Aorta (tissue), 5 donors: Measurements from ENCODE around the gene ANXA3. TPM values are rescaled to one million over a fixed set of nuclear protein-coding genes. Genes with fewer than 3 reads are reported as not detected.

Experiments used
- ATAC-seq: fragments of 200-7000 bp; cut with Tn5 transposase; one replicate; pipeline ENCODE4 v1.9.1; 2022; ENCODE audit warnings: moderate library complexity; ENCODE audit not compliant: low FRiP score
- DNase-seq, 2 donors: peaks; one replicate each; pipeline ENCODE4 v3.0.0-alpha.2; 2020
- H3K27ac ChIP-seq, 2 donors: one replicate each; pipeline ENCODE4 v1.5.1; 2013; ENCODE audit warnings: low read length in 2 of 2, mild to moderate bottlenecking in 2 of 2, moderate library complexity in 2 of 2, control low read depth in 1 of 2, inconsistent platforms in 1 of 2, low read depth in 1 of 2
- H3K27me3 ChIP-seq, 2 donors: one replicate each; pipeline ENCODE4 v1.6.1; 2013; ENCODE audit warnings: control low read depth in 1 of 2, low read length in 1 of 2, mild to moderate bottlenecking in 1 of 2, moderate library complexity in 1 of 2; ENCODE audit not compliant: insufficient read depth in 2 of 2, control insufficient read depth in 1 of 2
- H3K36me3 ChIP-seq, 2 donors: one replicate each; pipeline ENCODE4 v1.6.1; 2013; ENCODE audit warnings: control low read depth in 1 of 2, low read length in 1 of 2, mild to moderate bottlenecking in 1 of 2; ENCODE audit not compliant: insufficient read depth in 2 of 2, control insufficient read depth in 1 of 2
- H3K4me1 ChIP-seq, 2 donors: one replicate each; pipeline ENCODE4 v1.6.1; 2013; ENCODE audit warnings: low read length in 2 of 2, control low read depth in 1 of 2, mild to moderate bottlenecking in 1 of 2, moderate library complexity in 1 of 2; ENCODE audit not compliant: insufficient read depth in 2 of 2, control insufficient read depth in 1 of 2
- H3K4me3 ChIP-seq, 2 donors: one replicate each; pipeline ENCODE4 v1.5.1; 2013; ENCODE audit warnings: low read length in 2 of 2, control low read depth in 1 of 2, mild to moderate bottlenecking in 1 of 2
- H3K9me3 ChIP-seq: one replicate; pipeline ENCODE4 v1.6.1; 2013; ENCODE audit warnings: mild to moderate bottlenecking, low read length; ENCODE audit not compliant: control insufficient read depth
- WGBS, 2 donors: extraction: QIAGEN DNeasy Blood & Tissue Kit; methylation state at CpG; one replicate each; pipeline ENCODE4 v1.1.7; 2013; 5-methylcytosine and 5-hydroxymethylcytosine counted together
- intact Hi-C, 2 donors: fragments of 100-400 bp; cut with DNase I; formaldehyde crosslinking; loops; one replicate each; pipeline versions ENCODE4 v1.14.2 to v1.15.0; 2022
- polyA plus RNA-seq, 2 donors: library from polyadenylated mRNA; stranded (reverse); fragments of 200-250 nt; gene quantifications; one replicate each; pipeline ENCODE4 v1.2.3, GENCODE V29; 2013
- total RNA-seq, 2 donors: library from RNA; stranded (reverse); fragmentation: NEBNext Ultra II Directional; extraction: Animal tissue kit (Norgen Biotek cat#: 25700); gene quantifications; one replicate each; pipeline ENCODE4 v1.2.1, GENCODE V29; 2021
- donor health status: healthy with polysubstance abuse.
- donor health status: Bipolar disorder and iron deficiency.
- donor health status: DM: no; HTN: no; CAD: no.
- donor health status: DM: no; HTN: no; CAD: no.
- donor health status: DM: yes; HTN: yes; CAD: no.

Gene ANXA3
- total and polyA plus RNA-seq, 4 donors, result 5.0 to 54.0 (median 7.7) TPM

GRCh38 chr4:78561677-78562076 lies 10.1 kb downstream of the ANXA3 start:
- ATAC-seq (no peak), DNase-seq (no peak)
- no peak overlapping the region for H3K4me3 ChIP-seq
- intact Hi-C loops, result no loop called here
- H3K9me3 ChIP-seq, result no peaks in the 10 kb centered on the region
- no peaks in the 10 kb centered on the region for H3K27me3 ChIP-seq
- H3K36me3 ChIP-seq, result no peaks in the 10 kb centered on the region
- peak overlapping the region in 1 of 2 donors; percentile 33 for H3K27ac ChIP-seq
- H3K4me1 ChIP-seq, result peaks cover 0 to 8% of the 10 kb centered on the region in 2 donors

- intact Hi-C loops, result no loop called here
- Histone ChIP-seq H3K36me3 (no peaks in the 10 kb centered on the region), H3K4me1 (peaks cover 0 to 8% of the 10 kb centered on the region in 2 donors), H3K4me3 (no peak overlapping the region), H3K27me3 (no peaks in the 10 kb centered on the region), H3K9me3 (no peaks in the 10 kb centered on the region), H3K27ac (no peak overlapping the region)
- no peak for ATAC-seq
- 78 to 80% methylated on average over 4 of the region's 4 CpGs for WGBS, 2 donors
- no peak for DNase-seq
These were observed 11.1 kb downstream of the ANXA3 start for GRCh38 chr4:78562687-78563086.

- Histone ChIP-seq H3K27ac (no peak overlapping the region), H3K4me3 (no peak overlapping the region), H3K27me3 (no peaks in the 10 kb centered on the region), H3K9me3 (no peaks in the 10 kb centered on the region), H3K36me3 (no peaks in the 10 kb centered on the region), H3K4me1 (peaks cover 0 to 5% of the 10 kb centered on the region in 2 donors)
- DNase-seq, result no peak
- intact Hi-C loops, result no loop called here
- WGBS, 2 donors, result 91 to 93% methylated on average over 2 of the region's 2 CpGs
- ATAC-seq, result no peak
These were observed 14.4 kb downstream of the ANXA3 start for GRCh38 chr4:78565971-78566372.

GRCh38 chr4:78566834-78567499 lies 15.4 kb downstream of the ANXA3 start:
- WGBS, 2 donors, result 73 to 76% methylated on average over 8 of the region's 8 CpGs
- DNase-seq, result no peak
- H3K27ac ChIP-seq, result no peak overlapping the region

GRCh38 chr4:78567500-78568060 lies 16.0 kb downstream of the ANXA3 start:
- Histone ChIP-seq H3K27ac (no peak overlapping the region), H3K9me3 (no peaks in the 10 kb centered on the region), H3K27me3 (no peaks in the 10 kb centered on the region), H3K4me3 (no peak overlapping the region), H3K36me3 (no peaks in the 10 kb centered on the region), H3K4me1 (peaks cover 0 to 3% of the 10 kb centered on the region in 2 donors)
- DNase-seq (no peak), ATAC-seq (no peak)
- 98 to 100% methylated on average over 2 of the region's 2 CpGs for WGBS, 2 donors
- intact Hi-C loops, result no loop called here

More at GRCh38 chr4:78566834-78567499, 15.4 kb downstream of the ANXA3 start:
- H3K4me1 ChIP-seq, result peaks cover 0 to 3% of the 10 kb centered on the region in 2 donors
- no peak for ATAC-seq
- H3K36me3 ChIP-seq, result no peaks in the 10 kb centered on the region
- H3K27me3 ChIP-seq, result no peaks in the 10 kb centered on the region
- H3K9me3 ChIP-seq, result no peaks in the 10 kb centered on the region
- H3K4me3 ChIP-seq, result no peak overlapping the region
- intact Hi-C loops, result no loop called here

GRCh38 chr4:78568640-78569305 lies 17.2 kb downstream of the ANXA3 start:
- H3K4me1 ChIP-seq, result peaks cover 0 to 3% of the 10 kb centered on the region in 2 donors
- H3K27me3 ChIP-seq, result no peaks in the 10 kb centered on the region
- no peaks in the 10 kb centered on the region for H3K36me3 ChIP-seq
- intact Hi-C loops, result no loop called here
- peak overlapping the region in 1 of 2 donors; percentile 57 for H3K27ac ChIP-seq
- 34 to 42% methylated on average over 3 of the region's 3 CpGs for WGBS, 2 donors
- no peak overlapping the region for H3K4me3 ChIP-seq
- H3K9me3 ChIP-seq, result no peaks in the 10 kb centered on the region
- no peak for ATAC-seq
- no peak for DNase-seq

GRCh38 chr4:78569306-78569821 lies 17.8 kb downstream of the ANXA3 start:
- intact Hi-C loops, result no loop called here
- Histone ChIP-seq H3K9me3 (no peaks in the 10 kb centered on the region), H3K27me3 (no peaks in the 10 kb centered on the region), H3K4me3 (no peak overlapping the region), H3K27ac (peak overlapping the region in 1 of 2 donors; percentile 33), H3K4me1 (peaks cover 0 to 3% of the 10 kb centered on the region in 2 donors), H3K36me3 (no peaks in the 10 kb centered on the region)
- DNase-seq (no peak), ATAC-seq (peak; percentile 59)
- 28 to 34% methylated on average over 6 of the region's 6 CpGs for WGBS, 2 donors

- Histone ChIP-seq H3K4me1 (peaks cover 0 to 3% of the 10 kb centered on the region in 2 donors), H3K9me3 (no peaks in the 10 kb centered on the region), H3K27me3 (no peaks in the 10 kb centered on the region), H3K4me3 (no peak overlapping the region), H3K36me3 (no peaks in the 10 kb centered on the region), H3K27ac (no peak overlapping the region)
- DNase-seq (no peak), ATAC-seq (no peak)
- intact Hi-C loops, result loop anchor here in 1 of 2 donors (10.0 kb wide), 1 partner anchor 1835 kb away; no protein-coding TSS in a partner anchor
- WGBS, 2 donors, result 76 to 78% methylated on average over 2 of the region's 2 CpGs
These were observed 18.5 kb downstream of the ANXA3 start for GRCh38 chr4:78570117-78570516.
